ENCODE results near the gene MPHOSPH9. TPM values are rescaled to one million over a fixed set of nuclear protein-coding genes. Genes with fewer than 3 reads are reported as not detected.

MPHOSPH9 gene
- total RNA-seq, 1 experiment from 2014 or later = 60.5 TPM

GRCh38 chr12:123105211-123105826, 127.6 kb downstream of the MPHOSPH9 start:
- Histone ChIP-seq H3K4ac (ENCODE audit: low read depth, low read length) (no peak overlapping the region), H3K23ac (ENCODE audit: insufficient read length, low read depth, low read length) (no peak overlapping the region), H2AFZ (ENCODE audit: low read length) (no peak overlapping the region), H3K79me1 (ENCODE audit: insufficient read depth, low read depth, low read length, poor library complexity, severe bottlenecking) (no peaks in the 10 kb centered on the region), H2BK20ac (ENCODE audit: low read depth, low read length, poor library complexity, severe bottlenecking) (no peak overlapping the region), H3K9me3 (ENCODE audit: control insufficient read depth, low read depth, low read length) (no peaks in the 10 kb centered on the region), H2BK15ac (ENCODE audit: low read depth, low read length) (no peak overlapping the region), H3K4me2 (ENCODE audit: insufficient read depth, insufficient read length, low read length) (no peak overlapping the region), H3K4me1 (ENCODE audit: insufficient read depth, low read length) (peaks cover 18% of the 10 kb centered on the region; the same call in 1 of the 2 replicates), H2BK12ac (ENCODE audit: insufficient read length, low read depth, low read length) (no peak overlapping the region), H4K20me1 (ENCODE audit: control insufficient read depth, insufficient read depth, insufficient read length) (no peaks in the 10 kb centered on the region), H3T11ph (ENCODE audit: low read length) (no peak overlapping the region), H2BK120ac (ENCODE audit: low read depth, low read length, poor library complexity, severe bottlenecking) (no peak overlapping the region), H3K79me2 (ENCODE audit: insufficient read depth, low read length) (no peaks in the 10 kb centered on the region), H3K56ac (ENCODE audit: insufficient read length, low read depth, low read length) (no peak overlapping the region), H3K27ac (ENCODE audit: insufficient read length, low read depth, low read length) (no peak overlapping the region), H3K27me3 (ENCODE audit: insufficient read depth, low read length) (no peaks in the 10 kb centered on the region), H2AK5ac (ENCODE audit: insufficient read length, low read length) (no peak overlapping the region), H3K9ac (ENCODE audit: extremely low read depth, insufficient read length, low read length) (no peak overlapping the region), H2BK5ac (ENCODE audit: insufficient read length, low read length) (no peak overlapping the region), H3K18ac (ENCODE audit: insufficient read length, low read depth, low read length) (no peak overlapping the region), H4K8ac (replicated peaks; ENCODE audit: insufficient read length, low read depth, low read length) (no peak overlapping the region), H4K5ac (ENCODE audit: insufficient read length, low read depth, low read length) (no peak overlapping the region), H3K23me2 (ENCODE audit: insufficient read length, low read depth, low read length, poor library complexity, severe bottlenecking) (no peaks in the 10 kb centered on the region), H4K91ac (ENCODE audit: insufficient read length, low read depth, low read length) (no peak overlapping the region), H3K14ac (ENCODE audit: insufficient read depth, low read length) (no peak overlapping the region)
- Mint-ChIP-seq H3K4me1 (peaks cover 59 to 61% of the 10 kb centered on the region in 2 experiments), H3K27ac (peak overlapping the region in 1 of 3 experiments; percentile 67; a peak in 1 of 7 replicates), H3K9me3 (no peaks in the 10 kb centered on the region), H3K4me3 (no peak overlapping the region), H3K36me3 (ENCODE audit: insufficient read depth in 1 of 3, low read depth in 3 of 3) (no peaks in the 10 kb centered on the region; a peak in 1 of 7 replicates), H3K27me3 (ENCODE audit: low read depth) (peaks cover 17% of the 10 kb centered on the region)
- no CpG with 5 or more reads among the region's 14 CpGs for WGBS (ENCODE audit: extremely low coverage, insufficient read length, low lambda C conversion rate)
- TF ChIP-seq CTCF (conservative IDR thresholded peaks at IDR 0.05) = no peak
- DNase-seq = peak; percentile 77
